Choroid plexus epithelial cell (primary cell): ENCODE results near the gene DTD1.
A peak's percentile ranks its signal among the peaks of the same experiment; 100 is the strongest.

Source experiments
- DNase-seq: peaks from one replicate; pipeline ENCODE4 v3.0.0-alpha.2; 2010; ENCODE audit warnings: low read depth
- H3K4me3 ChIP-seq: 2 replicates; pipeline ENCODE4 v1.5.1; 2011; ENCODE audit warnings: low read depth, mild to moderate bottlenecking, control low read depth, low read length, moderate library complexity
- CTCF ChIP-seq: conservative IDR thresholded peaks from 2 replicates; pipeline ENCODE4 v1.5.1; 2011; ENCODE audit warnings: low read depth, mild to moderate bottlenecking, control low read depth, inconsistent platforms, low read length, moderate library complexity

Gene DTD1

GRCh38 chr20:18692447-18692846, 104.6 kb downstream of the DTD1 start:
- no peak overlapping the region for H3K4me3 ChIP-seq
- TF ChIP-seq CTCF = no peak
- DNase-seq = no peak

- TF ChIP-seq CTCF = no peak
Measured at GRCh38 chr20:18694071-18694470, 106.2 kb downstream of the DTD1 start.

GRCh38 chr20:18695175-18695574, 107.3 kb downstream of the DTD1 start:
- H3K4me3 ChIP-seq = no peak overlapping the region
- no peak for DNase-seq
- no peak for TF ChIP-seq CTCF

More at GRCh38 chr20:18694071-18694470, 106.2 kb downstream of the DTD1 start:
- no peak overlapping the region for H3K4me3 ChIP-seq
- DNase-seq = no peak

GRCh38 chr20:18698735-18699380, 111.0 kb downstream of the DTD1 start:
- TF ChIP-seq CTCF = no peak
- DNase-seq = no peak
- H3K4me3 ChIP-seq = no peak overlapping the region

GRCh38 chr20:18701969-18702368, 114.1 kb downstream of the DTD1 start:
- no peak for DNase-seq
- no peak overlapping the region for H3K4me3 ChIP-seq
- TF ChIP-seq CTCF = no peak

GRCh38 chr20:18702736-18703135, 114.9 kb downstream of the DTD1 start:
- TF ChIP-seq CTCF = no peak
- DNase-seq = peak; percentile 55

GRCh38 chr20:18705490-18705889, 117.6 kb downstream of the DTD1 start:
- DNase-seq = peak; percentile 91
- no peak for TF ChIP-seq CTCF
- no peak overlapping the region for H3K4me3 ChIP-seq

More at GRCh38 chr20:18702736-18703135, 114.9 kb downstream of the DTD1 start:
- H3K4me3 ChIP-seq = no peak overlapping the region
